Measurements from ENCODE around the gene GBX2. TPM values are rescaled to one million over a fixed set of nuclear protein-coding genes. Genes with fewer than 3 reads are reported as not detected.

Gene GBX2
- total RNA-seq, 1 donor from 2014 or later, result not detected

DNA sequence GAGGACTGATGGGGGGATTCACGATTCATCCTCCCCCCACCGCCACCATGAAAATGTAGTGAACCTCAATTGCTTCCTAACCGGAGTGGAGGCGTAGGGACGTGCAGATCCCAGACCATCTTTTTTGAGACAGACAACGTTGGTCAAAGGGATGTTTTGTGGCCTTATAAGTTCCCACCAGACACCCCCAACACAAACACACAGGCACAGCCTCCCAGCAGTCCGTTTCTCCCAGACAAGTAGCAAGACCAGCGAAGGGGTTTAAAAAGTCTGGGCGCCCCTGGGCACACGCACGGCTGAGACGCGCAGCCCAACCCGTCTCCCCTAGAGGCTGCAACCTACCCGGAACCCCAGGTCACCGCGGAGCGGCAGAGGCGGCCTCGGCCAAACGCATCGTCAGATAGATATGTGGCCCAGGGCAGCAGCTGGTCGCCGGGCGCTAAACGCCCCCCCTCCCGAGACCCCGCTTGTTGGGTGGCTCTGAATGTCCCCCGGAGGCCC, 1.3 kb downstream of the GBX2 start:
- Histone ChIP-seq H3K36me3 (no peaks in the 10 kb centered on the region), H3K9me3 (no peaks in the 10 kb centered on the region), H3K27me3 (ENCODE audit: low read depth) (peaks cover 100% of the 10 kb centered on the region), H3K4me1 (peaks cover 53% of the 10 kb centered on the region), H3K4me3 (peak overlapping the region; percentile 38), H3K27ac (no peak overlapping the region)
- no peak for ATAC-seq
- TF ChIP-seq CTCF (IDR thresholded peaks at IDR 0.05), result no peak
- intact Hi-C loops (cut with DNase I), result no loop called here
- DNase-seq, result no peak

GRCh38 chr2:236165842-236166795, 2.1 kb downstream of the GBX2 start:
- DNase-seq (no peak), ATAC-seq (no peak)
- Histone ChIP-seq H3K27ac (no peak overlapping the region), H3K9me3 (no peaks in the 10 kb centered on the region), H3K4me1 (peaks cover 53% of the 10 kb centered on the region), H3K27me3 (ENCODE audit: low read depth) (peaks cover 100% of the 10 kb centered on the region), H3K36me3 (no peaks in the 10 kb centered on the region), H3K4me3 (peak overlapping the region; percentile 30)
- intact Hi-C loops (cut with DNase I), result no loop called here
- TF ChIP-seq CTCF (IDR thresholded peaks at IDR 0.05), result no peak

- peak overlapping the region; percentile 42 for H3K4me3 ChIP-seq
- DNase-seq, result no peak
- peaks cover 99% of the 10 kb centered on the region for H3K27me3 ChIP-seq (ENCODE audit: low read depth)
- ATAC-seq, result no peak
- H3K4me1 ChIP-seq, result peaks cover 53% of the 10 kb centered on the region
- no peak for TF ChIP-seq CTCF (IDR thresholded peaks at IDR 0.05)
- H3K27ac ChIP-seq, result no peak overlapping the region
- intact Hi-C loops (cut with DNase I), result no loop called here
- H3K9me3 ChIP-seq, result no peaks in the 10 kb centered on the region
- no peaks in the 10 kb centered on the region for H3K36me3 ChIP-seq
Observed at GRCh38 chr2:236164925-236165841, 3.0 kb downstream of the GBX2 start.

DNA sequence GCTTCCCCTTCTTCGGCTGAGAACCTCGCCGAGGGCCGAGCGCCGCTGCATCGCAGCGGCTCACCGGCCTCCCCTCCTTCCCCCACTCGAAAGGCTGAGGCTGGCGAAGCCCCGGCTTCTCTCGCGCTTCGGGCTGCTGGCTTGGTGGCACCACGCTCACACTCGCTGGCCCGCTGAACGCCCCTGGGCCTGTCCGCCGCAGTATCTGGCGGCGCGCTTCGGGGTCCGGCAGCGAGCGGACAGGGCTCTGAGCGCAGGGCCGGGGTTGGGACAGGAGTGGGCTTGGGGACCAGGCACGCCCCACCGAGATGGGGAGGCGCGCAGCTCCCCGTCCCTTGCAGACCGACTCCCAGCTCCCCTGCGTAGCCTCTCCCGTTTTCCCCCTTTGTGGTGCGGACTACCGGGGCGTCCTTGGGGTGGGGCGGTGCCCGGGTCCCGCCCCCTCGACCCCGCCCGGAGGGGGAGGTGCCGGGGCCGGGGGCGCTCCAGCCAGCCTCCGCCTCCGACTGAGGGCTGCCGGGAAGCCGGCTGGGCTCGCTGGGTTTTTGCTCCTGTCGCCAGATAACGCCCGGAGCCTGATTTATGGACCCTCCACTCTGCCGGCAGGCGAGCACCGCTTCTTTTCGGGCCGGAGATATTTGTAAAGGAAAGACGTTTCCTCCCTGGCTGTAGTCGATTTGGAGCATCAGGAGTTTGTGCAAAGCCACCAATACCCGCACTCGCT, 3.8 kb downstream of the GBX2 start:
- ATAC-seq, result peak in 1 of 2 donors; percentile 5
- H3K4me3 ChIP-seq, result peak overlapping the region; percentile 42
- H3K9me3 ChIP-seq, result no peaks in the 10 kb centered on the region
- no peaks in the 10 kb centered on the region for H3K36me3 ChIP-seq
- H3K4me1 ChIP-seq, result peaks cover 53% of the 10 kb centered on the region
- H3K27me3 ChIP-seq (ENCODE audit: low read depth), result peaks cover 96% of the 10 kb centered on the region
- no peak overlapping the region for H3K27ac ChIP-seq
- DNase-seq, result no peak
- TF ChIP-seq CTCF (IDR thresholded peaks at IDR 0.05), result no peak
- intact Hi-C loops (cut with DNase I), result no loop called here
